ENCODE measurements around the gene RAB11FIP4.

Gene RAB11FIP4

DNA sequence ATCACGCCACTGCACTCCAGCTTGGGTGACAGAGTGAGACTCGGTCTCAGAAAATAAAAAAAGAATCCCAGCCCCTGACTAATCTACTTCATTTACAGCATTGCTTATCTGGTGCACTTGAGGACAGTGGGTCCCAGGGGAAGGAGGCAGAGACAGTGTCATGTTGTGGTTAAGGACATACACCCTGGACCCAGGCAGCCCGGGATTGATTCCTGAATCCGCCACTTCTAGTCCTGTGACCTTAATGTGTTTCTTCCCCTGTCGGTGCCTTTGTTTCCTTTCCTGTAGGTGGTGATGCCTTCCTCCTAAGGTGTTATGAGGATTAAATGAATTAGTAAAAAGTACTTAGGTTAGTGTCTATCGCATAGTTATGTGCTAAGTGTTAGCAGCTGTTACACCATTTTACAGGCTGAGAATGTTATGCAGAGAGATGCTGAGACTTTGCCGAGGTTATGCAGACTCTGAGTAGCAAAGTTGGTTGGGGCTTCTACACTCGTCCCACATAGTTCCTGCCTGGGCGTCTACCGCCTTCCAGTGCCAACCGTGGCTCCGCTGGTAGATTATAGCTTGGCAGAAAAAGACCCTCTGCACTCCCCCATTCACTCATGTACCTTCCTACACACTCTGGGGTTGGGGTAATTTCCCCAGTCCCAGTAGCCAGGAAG lies 74.8 kb downstream of the RAB11FIP4 start:
- peaks cover 2% of the 10 kb centered on the region for H3K27me3 Mint-ChIP-seq
- H3K27ac Mint-ChIP-seq (ENCODE audit: low read depth): no peak overlapping the region
- no peaks in the 10 kb centered on the region for H3K9me3 Mint-ChIP-seq
- DNase-seq (ENCODE audit: low spot score in 2 of 2) (no peak), ATAC-seq (replicated peaks; ENCODE audit: extremely low read depth, poor library complexity, severe bottlenecking) (no peak)
- H3K4me1 Mint-ChIP-seq: peaks cover 7% of the 10 kb centered on the region
- no peak overlapping the region for H3K4me3 Mint-ChIP-seq
- H3K36me3 Mint-ChIP-seq (ENCODE audit: insufficient read depth): no peaks in the 10 kb centered on the region

DNA sequence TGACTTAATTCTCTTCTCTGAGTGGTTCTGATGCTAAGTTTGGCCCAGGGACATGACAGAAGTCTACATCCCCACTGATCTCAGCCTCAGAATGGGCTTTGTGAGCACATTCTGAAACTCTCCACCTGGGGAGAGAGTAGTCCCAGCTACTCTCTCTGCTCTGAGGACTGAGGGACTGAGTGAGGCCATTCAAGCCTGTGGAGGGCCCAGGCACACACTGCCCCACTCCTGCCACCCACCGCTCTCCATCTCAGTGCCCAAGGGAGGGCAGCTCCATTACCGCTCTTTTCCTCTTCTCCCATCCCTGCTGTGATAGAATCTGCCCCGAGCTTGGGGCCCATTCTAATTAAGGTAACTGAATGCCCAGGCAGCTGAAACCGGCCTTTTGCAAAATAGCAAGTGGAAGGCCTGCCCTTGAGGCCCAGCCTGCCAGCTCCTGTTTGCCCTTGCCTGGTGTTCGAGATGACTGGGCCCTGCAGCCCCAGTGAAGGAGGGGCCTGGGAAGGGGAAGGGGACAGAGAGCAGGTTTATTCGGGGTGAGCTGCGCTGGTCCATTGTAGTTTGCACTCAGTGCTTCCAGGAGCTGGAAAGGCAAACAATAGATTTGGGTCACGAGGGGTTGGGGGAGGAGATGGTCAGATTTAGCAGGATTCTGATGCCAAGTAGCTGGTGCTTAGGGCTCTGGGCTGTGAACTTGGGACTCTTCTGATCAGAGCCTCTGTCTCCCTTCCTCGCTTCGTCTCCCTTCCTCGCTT lies 76.2 kb downstream of the RAB11FIP4 start:
- Mint-ChIP-seq H3K9me3 (no peaks in the 10 kb centered on the region), H3K27me3 (peaks cover 15% of the 10 kb centered on the region), H3K4me1 (peaks cover 7% of the 10 kb centered on the region), H3K4me3 (no peak overlapping the region), H3K36me3 (ENCODE audit: insufficient read depth) (no peaks in the 10 kb centered on the region), H3K27ac (ENCODE audit: low read depth) (no peak overlapping the region)
- DNase-seq (ENCODE audit: low spot score in 2 of 2): no peak
- no peak for ATAC-seq (replicated peaks; ENCODE audit: extremely low read depth, poor library complexity, severe bottlenecking)

DNA sequence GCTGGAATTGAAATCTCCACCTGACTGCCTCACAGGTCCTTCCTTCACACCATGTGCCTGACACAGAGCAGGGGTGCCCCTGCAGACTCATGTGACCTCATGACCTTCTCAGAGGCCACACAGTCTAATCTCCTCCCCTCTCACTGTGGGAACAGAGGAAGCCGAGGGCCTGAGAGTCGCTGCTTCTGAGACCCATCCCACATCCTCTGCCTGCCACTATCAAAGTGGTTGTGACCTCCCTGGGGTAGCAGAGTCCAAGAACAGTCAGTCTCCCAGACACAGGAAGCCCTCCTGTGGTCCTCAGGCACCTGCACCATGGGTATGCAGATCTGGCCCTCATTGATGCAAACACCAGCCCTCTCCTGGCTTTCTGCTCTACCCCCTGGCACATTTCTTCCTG lies 78.5 kb downstream of the RAB11FIP4 start:
- ATAC-seq (replicated peaks; ENCODE audit: extremely low read depth, poor library complexity, severe bottlenecking): no peak
- H3K4me3 Mint-ChIP-seq: no peak overlapping the region
- no peaks in the 10 kb centered on the region for H3K9me3 Mint-ChIP-seq
- no peaks in the 10 kb centered on the region for H3K36me3 Mint-ChIP-seq (ENCODE audit: insufficient read depth)
- no peak overlapping the region for H3K27ac Mint-ChIP-seq (ENCODE audit: low read depth)
- DNase-seq (ENCODE audit: low spot score in 2 of 2): no peak
- H3K27me3 Mint-ChIP-seq: peaks cover 22% of the 10 kb centered on the region
- peaks cover 7% of the 10 kb centered on the region for H3K4me1 Mint-ChIP-seq

DNA sequence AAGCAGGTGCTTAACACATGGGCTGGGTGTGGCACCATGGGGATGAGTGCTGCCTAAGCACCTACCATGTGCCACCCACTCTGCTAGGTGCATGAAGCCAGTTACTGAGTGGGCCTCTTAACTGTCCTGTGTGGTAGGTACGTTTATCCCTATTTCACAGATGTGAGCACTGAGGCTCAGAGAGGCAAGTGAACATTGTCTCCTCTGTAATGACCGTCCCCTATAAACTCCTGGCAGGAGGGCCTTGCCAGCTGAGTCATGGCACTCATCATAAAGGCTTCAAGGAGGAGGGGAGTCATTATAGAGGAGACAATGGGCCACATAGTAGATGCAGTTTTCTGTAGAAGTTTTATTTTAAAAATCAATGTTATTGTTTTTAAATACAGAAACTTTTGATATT lies 79.1 kb downstream of the RAB11FIP4 start:
- Mint-ChIP-seq H3K9me3 (no peaks in the 10 kb centered on the region), H3K27ac (ENCODE audit: low read depth) (no peak overlapping the region), H3K4me1 (peaks cover 7% of the 10 kb centered on the region), H3K27me3 (peaks cover 22% of the 10 kb centered on the region), H3K36me3 (ENCODE audit: insufficient read depth) (no peaks in the 10 kb centered on the region), H3K4me3 (no peak overlapping the region)
- DNase-seq (ENCODE audit: low spot score in 2 of 2) (no peak), ATAC-seq (replicated peaks; ENCODE audit: extremely low read depth, poor library complexity, severe bottlenecking) (no peak)

DNA sequence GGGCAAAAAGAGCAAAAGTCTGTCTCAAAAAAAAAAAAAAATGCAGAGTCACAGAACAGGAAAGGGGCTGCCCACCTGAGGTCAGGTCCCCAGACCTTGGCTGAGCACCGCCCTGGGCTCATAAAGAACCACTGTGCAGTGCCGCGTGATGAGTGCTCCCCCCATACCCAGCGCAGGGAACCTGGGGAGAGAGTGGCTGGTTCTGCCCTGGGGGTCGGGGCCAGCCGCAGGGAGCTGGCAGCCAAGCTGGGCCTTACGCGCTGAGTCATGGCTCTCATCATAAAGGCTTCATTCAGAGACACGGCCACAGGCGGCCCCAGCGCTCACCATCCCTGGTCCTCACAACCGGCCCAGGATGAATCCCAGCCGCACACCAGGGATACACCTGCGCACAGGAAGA lies 80.7 kb downstream of the RAB11FIP4 start:
- ATAC-seq (replicated peaks; ENCODE audit: extremely low read depth, poor library complexity, severe bottlenecking): no peak
- no peaks in the 10 kb centered on the region for H3K9me3 Mint-ChIP-seq

DNA sequence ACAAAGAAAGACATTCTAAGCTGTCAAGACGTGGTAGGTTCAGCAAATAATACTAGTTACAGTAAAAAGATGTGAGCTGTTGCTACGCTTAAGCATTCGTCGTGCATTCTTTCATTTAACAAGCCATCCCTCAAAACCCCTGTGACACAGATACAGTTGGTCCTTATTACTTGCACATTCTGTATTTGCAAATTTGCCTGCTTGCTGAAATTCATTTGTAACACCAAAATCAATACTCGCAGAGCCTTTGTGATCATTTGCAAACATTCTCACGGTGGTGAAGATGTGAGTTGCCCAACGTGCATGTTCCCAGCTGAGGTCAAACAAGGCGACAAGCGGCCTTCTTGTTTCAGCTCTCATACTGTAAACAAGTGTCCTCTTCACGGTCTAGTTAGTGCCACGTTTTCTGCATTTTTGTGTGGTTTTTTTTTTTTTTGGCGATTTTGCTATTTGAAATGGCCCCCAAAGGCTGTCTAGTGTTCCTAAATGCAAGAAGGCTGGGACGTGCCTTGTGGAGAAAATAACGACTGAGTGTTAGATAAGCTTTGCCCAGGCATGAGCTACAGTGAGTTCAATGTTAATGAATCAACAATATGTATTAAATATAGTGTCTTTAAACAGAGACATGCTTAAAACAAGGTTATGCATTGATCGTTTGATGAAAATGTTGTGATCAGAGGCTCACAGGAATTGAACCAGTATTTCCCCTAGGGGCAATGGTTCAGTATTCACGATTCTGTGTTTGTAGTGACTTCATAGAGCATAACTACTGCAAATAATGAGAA lies 84.1 kb downstream of the RAB11FIP4 start:
- Mint-ChIP-seq H3K27me3 (peaks cover 22% of the 10 kb centered on the region), H3K9me3 (no peaks in the 10 kb centered on the region), H3K36me3 (ENCODE audit: insufficient read depth) (peaks cover 3% of the 10 kb centered on the region), H3K4me1 (no peaks in the 10 kb centered on the region), H3K4me3 (no peak overlapping the region), H3K27ac (ENCODE audit: low read depth) (peak overlapping the region; percentile 4)
- ATAC-seq (replicated peaks; ENCODE audit: extremely low read depth, poor library complexity, severe bottlenecking): no peak
- no peak for DNase-seq (ENCODE audit: low spot score in 2 of 2)

More for the DNA sequence above, 80.7 kb downstream of the RAB11FIP4 start:
- DNase-seq (ENCODE audit: low spot score in 2 of 2): no peak
- H3K4me3 Mint-ChIP-seq: no peak overlapping the region
- peaks cover 22% of the 10 kb centered on the region for H3K27me3 Mint-ChIP-seq
- no peak overlapping the region for H3K27ac Mint-ChIP-seq (ENCODE audit: low read depth)
- H3K4me1 Mint-ChIP-seq: peaks cover 7% of the 10 kb centered on the region
- H3K36me3 Mint-ChIP-seq (ENCODE audit: insufficient read depth): no peaks in the 10 kb centered on the region

DNA sequence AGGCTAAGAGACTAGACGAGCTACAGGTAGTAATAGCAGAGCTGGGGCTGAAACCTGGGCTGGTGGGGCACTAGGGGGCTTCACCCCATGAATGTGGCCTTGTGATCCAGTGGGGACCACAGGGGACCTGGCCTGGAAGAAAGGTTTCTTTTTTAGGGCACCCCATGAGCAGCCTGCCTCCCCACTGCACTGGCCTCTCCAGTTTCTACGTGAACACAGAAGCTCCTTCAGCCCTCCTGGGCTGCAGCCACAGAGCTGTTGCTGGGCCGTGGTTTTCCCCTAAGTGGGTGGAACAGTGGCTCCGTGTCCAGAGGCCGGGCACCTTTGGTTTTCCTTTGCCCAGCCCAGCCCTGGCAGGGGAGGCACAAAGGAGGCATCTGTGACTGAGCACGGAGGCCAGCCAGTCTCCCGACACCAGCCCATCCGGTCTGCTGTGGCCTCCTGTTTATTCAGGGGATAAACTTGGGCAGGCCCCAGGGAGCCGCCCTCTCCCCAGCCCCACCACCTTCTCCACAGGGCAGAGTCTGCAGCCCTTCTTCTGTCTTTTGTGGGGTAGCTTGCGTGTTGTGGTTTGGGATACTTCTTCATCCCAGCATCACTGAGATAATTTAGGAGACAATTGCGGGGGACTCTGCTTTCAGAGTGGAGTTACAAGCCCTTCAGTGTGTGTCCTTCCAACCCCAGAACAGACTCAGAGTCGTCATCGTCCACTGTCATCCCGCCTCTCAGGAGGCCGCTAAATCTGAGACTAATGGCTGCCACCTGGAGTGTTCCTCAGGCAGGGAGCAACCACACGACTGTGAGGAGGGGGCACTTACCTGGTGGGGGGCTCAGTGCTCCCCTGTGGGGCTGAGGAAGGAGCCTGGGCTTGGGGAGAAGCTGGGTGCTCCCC lies 85.3 kb downstream of the RAB11FIP4 start:
- Mint-ChIP-seq H3K36me3 (ENCODE audit: insufficient read depth) (peaks cover 3% of the 10 kb centered on the region), H3K4me1 (no peaks in the 10 kb centered on the region), H3K9me3 (no peaks in the 10 kb centered on the region), H3K27ac (ENCODE audit: low read depth) (no peak overlapping the region), H3K27me3 (peaks cover 15% of the 10 kb centered on the region), H3K4me3 (no peak overlapping the region)
- DNase-seq (ENCODE audit: low spot score in 2 of 2): no peak
- no peak for ATAC-seq (replicated peaks; ENCODE audit: extremely low read depth, poor library complexity, severe bottlenecking)

DNA sequence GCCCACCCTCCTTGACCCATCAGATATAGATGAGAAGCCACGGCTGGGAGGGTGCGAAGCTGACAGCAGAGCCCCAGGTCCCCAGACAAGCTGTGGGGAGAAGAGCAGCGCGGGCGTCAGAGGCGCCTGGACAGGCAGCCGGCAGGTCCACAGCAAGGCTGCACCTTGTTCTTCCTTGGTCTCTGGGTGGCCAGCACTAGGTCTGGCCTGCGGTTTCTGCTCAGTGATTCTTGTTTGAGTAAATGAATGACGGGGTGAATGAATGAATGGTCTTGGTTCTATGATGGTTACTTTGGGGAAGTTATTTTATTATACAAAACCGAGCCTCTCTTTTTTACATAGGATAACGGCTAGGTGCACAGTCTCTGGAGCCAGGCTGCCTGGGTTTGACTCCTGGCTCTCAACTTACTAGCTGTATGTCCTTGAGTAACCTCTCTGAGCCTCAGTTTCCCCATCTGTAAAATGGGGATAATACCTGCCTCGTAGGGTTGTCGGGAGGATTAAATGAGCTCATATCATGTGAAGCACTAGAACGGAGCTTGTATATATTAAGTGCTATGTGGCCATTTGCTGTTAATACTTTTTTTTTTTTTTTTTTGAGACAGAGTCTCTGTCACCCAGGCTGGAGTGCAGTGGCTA lies 86.1 kb downstream of the RAB11FIP4 start:
- H3K36me3 Mint-ChIP-seq (ENCODE audit: insufficient read depth): peaks cover 3% of the 10 kb centered on the region
- no peak for DNase-seq (ENCODE audit: low spot score in 2 of 2)
- H3K4me3 Mint-ChIP-seq: no peak overlapping the region
- no peak for ATAC-seq (replicated peaks; ENCODE audit: extremely low read depth, poor library complexity, severe bottlenecking)
- H3K27me3 Mint-ChIP-seq: peaks cover 8% of the 10 kb centered on the region
- no peaks in the 10 kb centered on the region for H3K4me1 Mint-ChIP-seq
- no peak overlapping the region for H3K27ac Mint-ChIP-seq (ENCODE audit: low read depth)
- H3K9me3 Mint-ChIP-seq: no peaks in the 10 kb centered on the region

DNA sequence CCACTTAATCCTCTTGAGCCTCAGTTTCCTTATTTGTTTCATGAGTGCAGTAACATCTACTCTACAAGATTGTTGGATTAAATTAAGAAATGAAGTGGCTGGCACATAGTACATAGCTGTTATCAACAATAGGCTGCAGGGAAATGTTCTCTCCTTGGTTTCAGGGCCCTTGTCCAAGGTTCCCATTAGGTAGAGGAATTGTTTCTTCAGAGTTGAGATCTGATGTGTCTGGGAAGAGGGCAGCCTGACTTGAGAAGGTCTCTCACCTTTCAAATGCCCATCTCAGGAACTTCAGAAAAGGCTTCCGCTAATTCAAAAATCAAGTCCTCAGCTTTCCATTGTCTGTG lies 87.6 kb downstream of the RAB11FIP4 start:
- H3K27ac Mint-ChIP-seq (ENCODE audit: low read depth): no peak overlapping the region
- H3K9me3 Mint-ChIP-seq: no peaks in the 10 kb centered on the region
- H3K27me3 Mint-ChIP-seq: no peaks in the 10 kb centered on the region
- peaks cover 3% of the 10 kb centered on the region for H3K36me3 Mint-ChIP-seq (ENCODE audit: insufficient read depth)
- no peaks in the 10 kb centered on the region for H3K4me1 Mint-ChIP-seq
- DNase-seq (ENCODE audit: low spot score in 2 of 2): no peak
- no peak overlapping the region for H3K4me3 Mint-ChIP-seq
- no peak for ATAC-seq (replicated peaks; ENCODE audit: extremely low read depth, poor library complexity, severe bottlenecking)

DNA sequence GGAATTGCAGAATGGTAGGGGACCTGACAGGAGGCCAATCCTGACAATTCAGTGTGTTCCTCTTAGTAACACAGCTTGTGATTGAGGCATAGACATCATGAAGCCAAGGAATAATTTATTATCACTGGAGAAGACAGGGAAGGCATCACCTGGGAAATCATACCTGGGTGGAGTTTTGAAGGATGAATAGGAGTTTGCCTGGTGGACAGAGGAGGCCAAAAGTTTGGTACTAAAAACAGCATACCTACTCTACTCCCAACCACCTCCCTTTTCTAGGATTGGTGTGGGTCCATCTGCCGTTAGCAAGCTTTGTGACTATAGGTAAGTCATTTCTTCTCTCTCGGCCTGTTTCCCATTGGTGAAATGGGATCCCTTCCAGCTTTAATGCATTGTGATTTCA lies 88.0 kb downstream of the RAB11FIP4 start:
- H3K4me1 Mint-ChIP-seq: no peaks in the 10 kb centered on the region
- no peaks in the 10 kb centered on the region for H3K9me3 Mint-ChIP-seq
- no peak overlapping the region for H3K27ac Mint-ChIP-seq (ENCODE audit: low read depth)
- H3K36me3 Mint-ChIP-seq (ENCODE audit: insufficient read depth): peaks cover 3% of the 10 kb centered on the region
- no peak for ATAC-seq (replicated peaks; ENCODE audit: extremely low read depth, poor library complexity, severe bottlenecking)
- no peaks in the 10 kb centered on the region for H3K27me3 Mint-ChIP-seq
- DNase-seq (ENCODE audit: low spot score in 2 of 2): no peak
- no peak overlapping the region for H3K4me3 Mint-ChIP-seq

DNA sequence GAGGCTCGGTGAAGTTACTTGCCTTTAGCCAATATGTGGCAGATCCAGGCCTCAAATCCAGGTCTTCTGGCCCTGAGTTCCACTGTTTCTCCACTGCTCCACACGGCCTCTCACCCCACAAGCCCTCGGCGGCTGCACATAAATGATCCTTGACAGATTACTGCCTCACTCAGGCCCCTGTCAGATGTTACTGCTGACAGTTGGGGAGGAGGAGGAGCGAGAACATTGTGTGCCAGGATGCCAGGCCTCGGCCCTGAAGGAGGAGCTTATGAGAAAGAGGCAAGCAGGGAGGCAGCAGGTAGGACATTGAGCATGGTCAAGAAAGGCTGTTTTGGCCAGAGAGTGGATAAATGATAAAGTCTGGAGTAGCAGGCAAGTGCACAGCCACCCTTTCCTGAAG lies 88.6 kb downstream of the RAB11FIP4 start:
- Mint-ChIP-seq H3K4me3 (no peak overlapping the region), H3K36me3 (ENCODE audit: insufficient read depth) (peaks cover 3% of the 10 kb centered on the region), H3K27me3 (no peaks in the 10 kb centered on the region), H3K27ac (ENCODE audit: low read depth) (no peak overlapping the region), H3K9me3 (no peaks in the 10 kb centered on the region), H3K4me1 (no peaks in the 10 kb centered on the region)
- ATAC-seq (replicated peaks; ENCODE audit: extremely low read depth, poor library complexity, severe bottlenecking): no peak
- DNase-seq (ENCODE audit: low spot score in 2 of 2): no peak
